Glutamatergic neuron (in vitro differentiated cells): ENCODE results near the gene SERINC5. TPM values are rescaled to one million over a fixed set of nuclear protein-coding genes. Genes with fewer than 3 reads are reported as not detected.

Experiments used
- DNase-seq: peaks from one replicate; pipeline ENCODE4 v3.0.0; 2022
- H3K27ac Mint-ChIP-seq: one replicate; pipeline ENCODE4 v1.8.0; 2020; ENCODE audit warnings: mild to moderate bottlenecking, mixed read lengths, inconsistent platforms; ENCODE audit not compliant: unreplicated experiment
- H3K27me3 Mint-ChIP-seq: one replicate; pipeline ENCODE4 v1.8.0; 2020; ENCODE audit warnings: mild to moderate bottlenecking, moderate library complexity, mixed read lengths, inconsistent platforms; ENCODE audit not compliant: unreplicated experiment
- H3K36me3 Mint-ChIP-seq: one replicate; pipeline ENCODE4 v1.8.0; 2020; ENCODE audit warnings: mild to moderate bottlenecking, mixed read lengths, inconsistent platforms; ENCODE audit not compliant: unreplicated experiment
- H3K4me1 Mint-ChIP-seq: one replicate; pipeline ENCODE4 v1.8.0; 2020; ENCODE audit warnings: mild to moderate bottlenecking, low read depth, mixed read lengths, inconsistent platforms; ENCODE audit not compliant: unreplicated experiment
- H3K4me3 Mint-ChIP-seq: one replicate; pipeline ENCODE4 v1.8.0; 2020; ENCODE audit warnings: mild to moderate bottlenecking, mixed read lengths, inconsistent platforms; ENCODE audit not compliant: unreplicated experiment
- H3K9me3 Mint-ChIP-seq: one replicate; pipeline ENCODE4 v1.8.0; 2020; ENCODE audit warnings: mild to moderate bottlenecking, moderate library complexity, mixed read lengths, inconsistent platforms; ENCODE audit not compliant: unreplicated experiment
- total RNA-seq: library from RNA; stranded (reverse); fragmentation: NEBNext Ultra II Directional; extraction: Animal tissue kit (Norgen Biotek cat#: 25700); gene quantifications from one replicate; pipeline ENCODE4 v1.2.1, GENCODE V29; 2021; ENCODE audit not compliant: unreplicated experiment
- TF ChIP-seq, protein P1 (sequence below): fragments of 200-600 bp; sonication (generic); IDR thresholded peaks from one replicate; pipeline ENCODE4 v1.5.0; 2021; ENCODE audit not compliant: partially characterized antibody, unreplicated experiment

The SERINC5 gene
- total RNA-seq, 1 donor from 2014 or later = 15.1 TPM

- H3K4me1 Mint-ChIP-seq = peaks cover 9% of the 10 kb centered on the region
Measured at GRCh38 chr5:80172067-80172695, 83.7 kb downstream of the SERINC5 start.

DNA sequence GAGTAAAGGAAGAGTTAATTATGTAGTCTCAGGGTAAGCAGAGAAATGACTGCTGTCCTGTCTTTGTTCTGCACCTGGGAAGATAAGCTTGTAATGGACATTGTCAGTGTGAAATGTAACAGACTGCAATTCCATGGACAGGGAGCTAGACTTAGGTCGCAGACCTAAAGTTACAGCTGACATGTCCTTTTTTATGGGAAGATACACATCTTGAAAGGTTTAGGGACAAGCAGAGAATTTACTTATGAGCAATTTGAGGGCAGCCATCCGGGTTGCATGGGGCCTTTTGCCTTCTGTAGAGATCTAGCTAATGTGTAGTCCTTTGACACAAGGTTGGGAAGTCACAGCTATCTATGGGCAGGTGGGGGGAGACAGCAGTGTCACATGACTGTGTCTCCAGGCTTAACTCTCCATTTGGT lies 85.7 kb downstream of the SERINC5 start:
- Mint-ChIP-seq H3K4me1 (peaks cover 9% of the 10 kb centered on the region), H3K27me3 (no peaks in the 10 kb centered on the region), H3K27ac (no peak overlapping the region), H3K4me3 (no peak overlapping the region), H3K36me3 (no peaks in the 10 kb centered on the region), H3K9me3 (peaks cover 2% of the 10 kb centered on the region)
- TF ChIP-seq, protein P1, sequence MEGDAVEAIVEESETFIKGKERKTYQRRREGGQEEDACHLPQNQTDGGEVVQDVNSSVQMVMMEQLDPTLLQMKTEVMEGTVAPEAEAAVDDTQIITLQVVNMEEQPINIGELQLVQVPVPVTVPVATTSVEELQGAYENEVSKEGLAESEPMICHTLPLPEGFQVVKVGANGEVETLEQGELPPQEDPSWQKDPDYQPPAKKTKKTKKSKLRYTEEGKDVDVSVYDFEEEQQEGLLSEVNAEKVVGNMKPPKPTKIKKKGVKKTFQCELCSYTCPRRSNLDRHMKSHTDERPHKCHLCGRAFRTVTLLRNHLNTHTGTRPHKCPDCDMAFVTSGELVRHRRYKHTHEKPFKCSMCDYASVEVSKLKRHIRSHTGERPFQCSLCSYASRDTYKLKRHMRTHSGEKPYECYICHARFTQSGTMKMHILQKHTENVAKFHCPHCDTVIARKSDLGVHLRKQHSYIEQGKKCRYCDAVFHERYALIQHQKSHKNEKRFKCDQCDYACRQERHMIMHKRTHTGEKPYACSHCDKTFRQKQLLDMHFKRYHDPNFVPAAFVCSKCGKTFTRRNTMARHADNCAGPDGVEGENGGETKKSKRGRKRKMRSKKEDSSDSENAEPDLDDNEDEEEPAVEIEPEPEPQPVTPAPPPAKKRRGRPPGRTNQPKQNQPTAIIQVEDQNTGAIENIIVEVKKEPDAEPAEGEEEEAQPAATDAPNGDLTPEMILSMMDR = no peak
- no peak for DNase-seq

More at GRCh38 chr5:80172067-80172695, 83.7 kb downstream of the SERINC5 start:
- no peaks in the 10 kb centered on the region for H3K36me3 Mint-ChIP-seq
- H3K27ac Mint-ChIP-seq = no peak overlapping the region
- H3K4me3 Mint-ChIP-seq = no peak overlapping the region
- no peak for DNase-seq
- H3K27me3 Mint-ChIP-seq = no peaks in the 10 kb centered on the region
- peaks cover 2% of the 10 kb centered on the region for H3K9me3 Mint-ChIP-seq
- TF ChIP-seq, protein P1 = no peak

- Mint-ChIP-seq H3K4me1 (peaks cover 9% of the 10 kb centered on the region), H3K27ac (no peak overlapping the region), H3K9me3 (no peaks in the 10 kb centered on the region), H3K36me3 (no peaks in the 10 kb centered on the region), H3K27me3 (no peaks in the 10 kb centered on the region), H3K4me3 (no peak overlapping the region)
- no peak for DNase-seq
- TF ChIP-seq, protein P1 = no peak
Measured at GRCh38 chr5:80168388-80169028, 87.3 kb downstream of the SERINC5 start.

DNA sequence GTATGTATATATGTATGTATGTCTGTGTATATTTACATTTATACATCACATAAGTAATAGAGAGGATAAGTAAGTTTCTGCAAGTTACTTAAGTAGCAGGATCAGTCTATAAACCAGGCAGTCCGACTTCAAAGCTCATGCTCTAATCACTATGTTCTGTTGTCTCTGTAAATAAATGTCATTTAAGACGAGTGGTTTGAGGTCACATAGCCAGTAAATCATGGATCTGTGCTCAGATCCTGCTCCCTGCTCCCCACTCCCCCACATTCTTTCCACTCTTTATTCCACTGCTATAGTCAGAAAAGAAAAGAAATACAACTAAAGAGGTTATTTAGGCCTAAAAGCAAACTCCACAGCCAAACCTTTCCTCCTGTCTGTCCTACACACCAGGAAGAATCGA lies 90.4 kb downstream of the SERINC5 start:
- Mint-ChIP-seq H3K27ac (no peak overlapping the region), H3K4me1 (peaks cover 9% of the 10 kb centered on the region)

More for the DNA sequence above, 90.4 kb downstream of the SERINC5 start:
- TF ChIP-seq, protein P1 = no peak
- Mint-ChIP-seq H3K9me3 (no peaks in the 10 kb centered on the region), H3K4me3 (no peak overlapping the region), H3K36me3 (peaks cover 4% of the 10 kb centered on the region), H3K27me3 (no peaks in the 10 kb centered on the region)
- DNase-seq = no peak
